Testis (tissue), 5 donors: ENCODE results near the gene PLCL2. TPM values are rescaled to one million over a fixed set of nuclear protein-coding genes. Genes with fewer than 3 reads are reported as not detected.

ENCODE experiments used
- DNase-seq: peaks from one replicate; pipeline ENCODE4 v3.0.0-alpha.2; 2019
- H3K27ac ChIP-seq, 2 donors: fragments of 200-600 bp; sonication (generic); one replicate each; pipeline ENCODE4 v1.5.1; 2019
- H3K27me3 ChIP-seq: fragments of 200-600 bp; sonication (generic); one replicate; pipeline ENCODE4 v1.5.1; 2019
- H3K36me3 ChIP-seq: fragments of 200-600 bp; sonication (generic); one replicate; pipeline ENCODE4 v1.5.1; 2017; ENCODE audit warnings: low read depth; ENCODE audit errors: missing control alignments
- H3K4me1 ChIP-seq: fragments of 200-600 bp; sonication (generic); one replicate; pipeline ENCODE4 v1.5.1; 2019
- H3K4me3 ChIP-seq, 2 donors: fragments of 200-600 bp; sonication (generic); one replicate each; pipeline ENCODE4 v1.5.1; 2017 to 2019
- H3K9me3 ChIP-seq: fragments of 200-600 bp; sonication (generic); one replicate; pipeline ENCODE4 v1.5.1; 2017
- POLR2A ChIP-seq: fragments of 450-650 bp; IDR thresholded peaks from one replicate; pipeline ENCODE4 v1.6.1; 2017; ENCODE audit warnings: antibody characterized with exemption, mild to moderate bottlenecking, moderate library complexity
- WGBS, 2 donors: methylation state at CpG; one replicate each; pipeline ENCODE4 v1.1.5; 2018; 5-methylcytosine and 5-hydroxymethylcytosine counted together
- intact Hi-C: fragments of 100-400 bp; cut with DNase I; formaldehyde crosslinking; loops from one replicate; pipeline ENCODE4 v1.15.1; 2023; ENCODE audit warnings: low total_unique reads
- long read RNA-seq, 2 donors: transcript quantifications; one replicate each; lab custom pipeline, GENCODE V29; 2026
- polyA plus RNA-seq: library from polyadenylated mRNA; stranded (reverse); fragments of 350-450 nt; fragmentation: Illumina TruSeq; extraction: RNeasy Lipid Tissue Mini Kit (QIAGEN cat#74804); gene quantifications from one replicate; pipeline ENCODE4 v1.2.3, GENCODE V29; 2014; ENCODE audit warnings: low read depth, low replicate concordance; ENCODE audit not compliant: insufficient read depth
- total RNA-seq, 2 donors: library from RNA; depleted of rRNA; stranded (reverse); fragments of >200 nt; gene quantifications; one replicate each; pipeline ENCODE4 v1.2.3, GENCODE V29; 2016
- TF ChIP-seq, protein P1 (sequence below), 3 experiments: fragments of 450-650 bp in 2 of 3; fragments of 200-600 bp in 1 of 3; sonication (generic) in 1 of 3; IDR thresholded peaks; one replicate each; pipeline ENCODE4 v1.5.1; 2016 to 2019; ENCODE audit warnings: antibody characterized with exemption in 3 of 3, mild to moderate bottlenecking in 2 of 3, moderate library complexity in 1 of 3

PLCL2 gene
- total RNA-seq (10 to 100 TPM; 15.0 to 23.0 TPM), polyA plus RNA-seq (10.7 TPM)
- long read RNA-seq, donor 1, full-length matches to known transcripts = 3 of 10 reads
- long read RNA-seq, donor 1, partial matches to known transcripts = 7 of 10 reads
- long read RNA-seq, donor 1, other reads (novel, unspliced or antisense) = 0 of 10 reads
- long read RNA-seq, donor 2, full-length matches to known transcripts = 1 of 1 reads
- long read RNA-seq, donor 2, partial matches to known transcripts = 0 of 1 reads
- long read RNA-seq, donor 2, other reads (novel, unspliced or antisense) = 0 of 1 reads

GRCh38 chr3:16884748-16885592, at the start of gene PLCL2:
Gene PLCL2 (plus strand): TSS chr3:16884955. CDS start chr3:16885040, 85 bp downstream.
- WGBS, 2 donors = 0 to 1% methylated on average over 35 to 87 of the region's 87 CpGs
- H3K4me3 ChIP-seq = peak within 1 kb of the TSS; percentile 85 to 91
- H3K36me3 ChIP-seq = no peaks in the 10 kb centered on the region
- DNase-seq = no peak
- no peaks in the 10 kb centered on the region for H3K9me3 ChIP-seq
- H3K27ac ChIP-seq = peak within 1 kb of the TSS; percentile 96 to 98
- no peaks in the 10 kb centered on the region for H3K27me3 ChIP-seq
- TF ChIP-seq, protein P1, sequence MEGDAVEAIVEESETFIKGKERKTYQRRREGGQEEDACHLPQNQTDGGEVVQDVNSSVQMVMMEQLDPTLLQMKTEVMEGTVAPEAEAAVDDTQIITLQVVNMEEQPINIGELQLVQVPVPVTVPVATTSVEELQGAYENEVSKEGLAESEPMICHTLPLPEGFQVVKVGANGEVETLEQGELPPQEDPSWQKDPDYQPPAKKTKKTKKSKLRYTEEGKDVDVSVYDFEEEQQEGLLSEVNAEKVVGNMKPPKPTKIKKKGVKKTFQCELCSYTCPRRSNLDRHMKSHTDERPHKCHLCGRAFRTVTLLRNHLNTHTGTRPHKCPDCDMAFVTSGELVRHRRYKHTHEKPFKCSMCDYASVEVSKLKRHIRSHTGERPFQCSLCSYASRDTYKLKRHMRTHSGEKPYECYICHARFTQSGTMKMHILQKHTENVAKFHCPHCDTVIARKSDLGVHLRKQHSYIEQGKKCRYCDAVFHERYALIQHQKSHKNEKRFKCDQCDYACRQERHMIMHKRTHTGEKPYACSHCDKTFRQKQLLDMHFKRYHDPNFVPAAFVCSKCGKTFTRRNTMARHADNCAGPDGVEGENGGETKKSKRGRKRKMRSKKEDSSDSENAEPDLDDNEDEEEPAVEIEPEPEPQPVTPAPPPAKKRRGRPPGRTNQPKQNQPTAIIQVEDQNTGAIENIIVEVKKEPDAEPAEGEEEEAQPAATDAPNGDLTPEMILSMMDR (IDR thresholded peaks at IDR 0.05) = no peak
- no peak for TF ChIP-seq POLR2A
- intact Hi-C loops = no loop called here
- peaks cover 3% of the 10 kb centered on the region for H3K4me1 ChIP-seq

- H3K4me1 ChIP-seq = peaks cover 4% of the 10 kb centered on the region
- no peak for DNase-seq
- no peaks in the 10 kb centered on the region for H3K36me3 ChIP-seq
- H3K27ac ChIP-seq = no peak overlapping the region
- TF ChIP-seq, protein P1 (IDR thresholded peaks at IDR 0.05) = no peak
- no peak for TF ChIP-seq POLR2A
- H3K27me3 ChIP-seq = no peaks in the 10 kb centered on the region
- no peaks in the 10 kb centered on the region for H3K9me3 ChIP-seq
- H3K4me3 ChIP-seq = no peak overlapping the region
- intact Hi-C loops = no loop called here
- WGBS, 2 donors = 72 to 75% methylated on average over 4 of the region's 4 CpGs
These were observed 48.1 kb upstream of the PLCL2 start for GRCh38 chr3:16836505-16837237.

DNA sequence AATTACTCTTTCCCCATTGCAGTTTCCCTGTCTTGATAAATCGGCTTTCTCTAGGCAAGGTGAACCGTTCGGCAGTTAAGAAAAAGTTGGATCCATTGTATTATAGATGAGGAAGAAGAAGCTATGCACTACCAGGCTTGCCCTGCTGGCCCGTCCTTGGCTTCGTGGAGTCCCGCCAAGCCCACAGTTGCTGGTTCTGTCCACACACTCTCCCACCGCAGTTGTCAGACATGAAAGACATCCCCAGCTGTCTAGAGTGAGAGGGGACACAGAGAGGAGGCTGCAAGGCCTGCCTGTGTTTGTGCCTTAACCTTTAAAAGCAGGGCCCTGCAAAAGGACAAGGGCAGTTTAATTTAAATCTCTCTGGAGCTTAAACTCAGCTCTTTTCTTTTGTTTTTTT, 47.2 kb upstream of the PLCL2 start:
- no peak overlapping the region for H3K27ac ChIP-seq
- no peaks in the 10 kb centered on the region for H3K36me3 ChIP-seq
- no peak overlapping the region for H3K4me3 ChIP-seq
- TF ChIP-seq, protein P1 (IDR thresholded peaks at IDR 0.05) = no peak
- no peak for TF ChIP-seq POLR2A
- H3K27me3 ChIP-seq = no peaks in the 10 kb centered on the region
- H3K9me3 ChIP-seq = no peaks in the 10 kb centered on the region
- DNase-seq = no peak
- intact Hi-C loops = no loop called here
- peaks cover 4% of the 10 kb centered on the region for H3K4me1 ChIP-seq
- WGBS, 2 donors = 62 to 71% methylated on average over 7 of the region's 7 CpGs

GRCh38 chr3:16838561-16838960, 46.2 kb upstream of the PLCL2 start:
- Histone ChIP-seq H3K36me3 (no peaks in the 10 kb centered on the region), H3K4me3 (no peak overlapping the region), H3K4me1 (peaks cover 4% of the 10 kb centered on the region), H3K9me3 (no peaks in the 10 kb centered on the region), H3K27ac (no peak overlapping the region), H3K27me3 (no peaks in the 10 kb centered on the region)
- intact Hi-C loops = no loop called here
- no peak for DNase-seq
- TF ChIP-seq, protein P1 (IDR thresholded peaks at IDR 0.05) = no peak
- no peak for TF ChIP-seq POLR2A
- 22 to 47% methylated on average over 1 of the region's 1 CpG for WGBS, 2 donors
